HG03521 (cell line): Measurements from ENCODE around the gene CPNE6.
"Not testable (repeated sequence)": the region's sequence is repeated elsewhere in the genome, so short reads cannot be mapped to it uniquely, and the experiment has no call there.

Source experiments
- ATAC-seq: cut with Tn5 transposase; IDR thresholded peaks from one replicate; pipeline ENCODE4 v1.9.1; 2021; ENCODE audit warnings: mild to moderate bottlenecking, moderate library complexity; ENCODE audit not compliant: unreplicated experiment

Gene CPNE6

DNA sequence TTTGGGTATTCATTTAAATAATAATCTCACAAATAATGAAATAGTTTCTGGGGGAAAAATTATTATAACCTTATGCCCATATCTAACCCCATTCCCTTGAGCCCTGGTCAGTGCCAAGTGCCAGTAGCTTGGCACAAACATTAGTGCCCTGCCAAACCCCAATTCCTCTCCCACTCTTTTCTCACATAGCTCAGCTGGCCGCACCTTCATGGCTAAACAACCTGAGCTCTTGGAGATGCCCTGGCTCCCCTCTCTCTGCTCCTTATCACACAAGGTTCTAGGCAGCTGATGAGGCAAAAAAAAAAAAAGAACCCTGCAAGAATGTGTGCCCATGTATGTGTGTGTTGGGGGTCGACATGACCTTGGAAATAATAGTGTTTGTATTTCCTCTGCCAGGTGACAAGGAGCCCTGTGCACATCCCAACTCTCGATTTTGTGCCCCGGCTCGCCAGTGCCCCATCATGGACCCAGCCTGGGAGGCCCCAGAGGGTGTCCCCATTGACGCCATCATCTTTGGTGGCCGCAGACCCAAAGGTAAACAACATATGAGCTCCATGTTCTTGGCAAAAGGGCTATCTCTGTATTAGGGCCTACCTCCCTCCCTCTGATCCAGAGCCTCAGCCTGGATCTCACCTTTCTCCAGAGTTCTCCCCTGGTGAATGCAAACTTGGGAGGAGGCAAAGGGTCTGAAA lies 31.1 kb downstream of the CPNE6 start:
- no peak for ATAC-seq

DNA sequence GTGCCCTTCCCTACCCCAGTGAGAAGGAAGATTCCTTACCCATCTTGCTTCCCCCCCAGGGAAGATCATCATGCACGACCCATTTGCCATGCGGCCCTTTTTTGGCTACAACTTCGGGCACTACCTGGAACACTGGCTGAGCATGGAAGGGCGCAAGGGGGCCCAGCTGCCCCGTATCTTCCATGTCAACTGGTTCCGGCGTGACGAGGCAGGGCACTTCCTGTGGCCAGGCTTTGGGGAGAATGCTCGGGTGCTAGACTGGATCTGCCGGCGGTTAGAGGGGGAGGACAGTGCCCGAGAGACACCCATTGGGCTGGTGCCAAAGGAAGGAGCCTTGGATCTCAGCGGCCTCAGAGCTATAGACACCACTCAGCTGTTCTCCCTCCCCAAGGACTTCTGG lies 32.1 kb downstream of the CPNE6 start:
- ATAC-seq = no peak

DNA sequence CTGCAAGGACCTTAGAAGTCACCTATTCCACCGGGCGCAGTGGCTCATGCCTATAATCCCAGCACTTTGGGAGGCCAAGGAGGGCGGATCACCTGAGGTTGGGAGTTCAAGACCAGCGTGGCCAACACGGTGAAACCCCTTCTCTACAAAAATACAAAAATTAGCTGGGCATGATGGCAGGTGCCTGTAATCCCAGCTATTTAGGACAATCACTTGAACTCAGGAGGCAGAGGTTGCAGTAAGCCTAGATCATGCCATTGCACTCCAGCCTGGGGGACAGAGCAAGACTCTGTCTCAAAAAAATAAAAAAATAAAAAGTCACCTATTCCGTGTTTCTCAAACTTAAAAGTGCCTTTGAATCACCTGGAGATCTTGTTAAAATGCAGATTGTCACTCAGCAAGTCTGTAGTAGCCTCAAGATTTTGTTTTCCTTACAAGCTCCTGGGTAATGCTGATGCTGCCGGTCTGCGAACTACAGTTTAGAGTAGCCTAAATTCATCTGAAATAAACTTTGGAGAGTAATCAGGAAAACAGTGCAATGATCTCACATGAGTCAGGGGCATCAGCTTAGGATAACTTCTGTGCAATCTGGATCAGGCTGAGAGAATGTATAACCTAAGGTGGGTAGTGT lies 34.4 kb downstream of the CPNE6 start:
- ATAC-seq = not testable (repeated sequence)

DNA sequence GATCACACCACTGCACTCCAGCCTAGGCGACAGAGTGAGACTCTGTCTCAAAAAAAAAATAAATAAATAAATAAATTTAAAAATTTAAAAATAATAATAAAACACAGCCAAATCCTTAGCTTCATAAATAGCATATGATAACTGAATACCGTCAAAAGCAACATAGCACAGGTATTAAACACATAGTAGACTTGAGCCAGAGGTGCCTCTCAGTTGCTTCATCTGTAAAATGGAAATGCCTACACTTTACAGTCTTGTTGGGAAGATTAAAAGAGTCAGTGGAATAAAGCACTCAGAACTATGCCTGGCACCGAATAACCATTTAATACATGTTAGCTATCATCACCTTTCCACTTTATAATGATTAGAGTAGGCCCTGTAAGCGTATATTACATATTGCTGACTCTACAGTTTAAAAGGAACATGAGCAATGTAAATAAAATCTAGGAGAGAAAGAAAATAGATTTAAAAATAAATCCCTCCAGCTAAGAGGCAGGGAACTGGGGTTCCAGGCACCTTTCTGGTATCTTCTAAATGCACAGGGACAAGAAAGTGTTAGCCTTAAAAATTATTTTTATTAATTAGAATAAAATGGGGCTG lies 35.4 kb downstream of the CPNE6 start:
- ATAC-seq = no peak

DNA sequence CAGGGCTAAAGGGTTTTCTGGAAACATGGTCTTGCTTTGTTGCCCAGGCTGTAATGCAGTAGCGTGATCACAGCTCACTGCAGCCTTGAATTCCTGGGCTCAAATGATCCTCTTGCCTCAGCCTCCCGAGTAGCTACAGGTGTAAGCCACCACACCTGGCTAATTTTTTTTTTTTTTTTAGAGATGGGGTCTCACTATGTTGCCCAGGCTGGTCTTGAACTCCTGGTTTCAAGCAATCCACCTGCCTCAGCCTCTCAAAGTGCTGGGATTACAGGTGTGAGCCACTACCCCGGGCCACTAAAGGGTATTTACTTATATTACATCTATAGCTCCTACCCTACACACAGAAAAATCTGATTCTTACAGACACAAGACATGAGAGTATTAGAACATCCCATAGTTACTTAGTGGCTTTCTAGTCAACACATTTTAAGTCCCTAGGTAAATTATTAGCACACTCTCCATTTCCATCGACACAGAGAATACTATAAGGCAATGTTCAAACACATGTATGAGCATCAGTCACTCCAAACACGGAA lies 37.0 kb downstream of the CPNE6 start:
- ATAC-seq = no peak

DNA sequence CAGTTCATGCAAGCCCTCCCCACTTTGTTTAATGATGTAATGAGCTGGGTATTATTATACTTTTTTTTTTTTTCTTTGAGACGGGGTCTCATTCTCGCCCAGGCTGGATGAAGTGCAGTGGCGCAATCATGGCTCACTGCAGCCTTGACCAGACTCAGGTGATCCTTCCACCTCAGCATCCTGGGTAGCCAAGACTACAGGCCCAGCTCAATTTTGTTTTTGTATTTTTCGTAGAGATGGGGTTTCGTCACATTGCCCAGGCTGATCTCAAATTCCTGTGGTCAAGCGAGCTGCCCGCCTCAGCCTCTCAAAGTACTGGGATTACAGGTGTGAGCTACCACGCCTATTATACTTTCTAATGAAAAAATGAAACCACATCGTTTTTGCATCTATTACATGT lies 38.7 kb downstream of the CPNE6 start:
- no peak for ATAC-seq

DNA sequence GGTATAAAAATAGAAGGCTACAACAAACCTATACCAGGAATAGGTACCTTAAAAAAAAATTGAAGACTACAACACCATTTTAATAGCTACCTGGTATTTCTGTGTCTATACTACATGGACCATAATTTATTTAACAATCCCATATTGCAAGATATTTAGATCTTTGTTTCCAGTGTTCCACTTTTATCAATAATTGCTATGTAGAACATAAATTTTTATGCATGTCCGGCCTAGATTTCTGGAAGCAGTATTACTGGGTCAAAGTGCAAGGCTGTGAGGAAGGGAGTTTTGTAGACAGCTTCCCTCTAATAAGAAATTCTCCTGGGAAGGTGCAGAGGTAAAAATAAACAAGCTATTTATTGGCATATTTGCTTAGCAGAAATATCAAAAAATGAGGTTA lies 39.2 kb downstream of the CPNE6 start:
- ATAC-seq = no peak

DNA sequence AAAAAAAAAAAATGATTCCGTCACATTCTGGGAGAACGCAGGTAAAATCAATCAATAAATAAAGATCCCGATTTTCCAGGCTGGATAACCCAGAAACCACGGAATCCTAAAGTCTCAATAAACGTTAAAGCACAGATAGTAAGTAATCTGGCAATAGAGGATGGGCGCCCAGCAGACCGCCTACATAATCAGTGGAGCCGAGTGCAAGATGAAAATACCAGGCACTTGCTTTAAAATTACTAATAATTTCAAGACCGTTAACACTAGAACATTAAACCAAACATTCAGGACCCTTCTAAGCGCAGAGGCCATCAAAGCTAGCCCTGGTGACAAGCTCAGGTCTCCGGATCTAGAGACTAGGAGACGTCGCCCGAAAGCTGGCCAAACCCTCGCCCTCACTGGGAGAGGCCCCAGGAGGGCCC lies 42.0 kb downstream of the CPNE6 start:
- no peak for ATAC-seq

DNA sequence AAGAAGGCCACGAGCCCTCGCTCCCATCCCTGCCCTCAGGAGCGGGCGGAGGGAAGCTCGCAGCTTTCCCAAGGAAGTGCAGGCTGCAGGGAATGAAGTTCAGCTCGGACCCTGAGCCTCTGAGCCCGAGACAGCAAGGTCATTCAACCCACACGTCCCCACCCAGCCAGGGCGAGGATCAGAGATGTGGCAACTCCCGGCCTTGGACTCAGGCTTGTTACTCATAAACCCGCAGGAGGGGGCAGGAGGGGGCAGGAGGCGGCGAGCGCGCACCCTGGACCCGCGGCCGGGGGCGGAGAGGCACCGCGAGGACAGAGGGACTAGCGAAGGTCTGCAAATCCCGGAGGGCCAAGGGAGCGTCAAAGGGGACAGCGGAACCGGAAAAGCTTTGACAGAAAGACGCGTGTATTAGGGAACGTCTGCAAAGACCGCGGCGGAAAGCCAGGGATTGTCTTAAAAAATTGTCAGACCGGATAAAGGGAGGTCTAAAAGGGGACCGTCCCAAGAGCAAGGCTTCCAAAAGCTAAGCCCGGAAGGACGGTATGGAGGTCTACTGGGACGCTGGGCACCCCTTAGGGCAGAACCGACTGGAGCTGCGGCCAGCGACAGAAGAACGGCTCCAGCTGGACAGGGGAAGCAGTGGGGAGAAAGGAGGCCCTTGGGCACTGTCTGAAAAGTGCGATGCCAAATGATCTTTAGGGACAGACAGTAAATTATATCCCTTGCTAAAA lies 42.6 kb downstream of the CPNE6 start:
- peak; percentile 16 for ATAC-seq

DNA sequence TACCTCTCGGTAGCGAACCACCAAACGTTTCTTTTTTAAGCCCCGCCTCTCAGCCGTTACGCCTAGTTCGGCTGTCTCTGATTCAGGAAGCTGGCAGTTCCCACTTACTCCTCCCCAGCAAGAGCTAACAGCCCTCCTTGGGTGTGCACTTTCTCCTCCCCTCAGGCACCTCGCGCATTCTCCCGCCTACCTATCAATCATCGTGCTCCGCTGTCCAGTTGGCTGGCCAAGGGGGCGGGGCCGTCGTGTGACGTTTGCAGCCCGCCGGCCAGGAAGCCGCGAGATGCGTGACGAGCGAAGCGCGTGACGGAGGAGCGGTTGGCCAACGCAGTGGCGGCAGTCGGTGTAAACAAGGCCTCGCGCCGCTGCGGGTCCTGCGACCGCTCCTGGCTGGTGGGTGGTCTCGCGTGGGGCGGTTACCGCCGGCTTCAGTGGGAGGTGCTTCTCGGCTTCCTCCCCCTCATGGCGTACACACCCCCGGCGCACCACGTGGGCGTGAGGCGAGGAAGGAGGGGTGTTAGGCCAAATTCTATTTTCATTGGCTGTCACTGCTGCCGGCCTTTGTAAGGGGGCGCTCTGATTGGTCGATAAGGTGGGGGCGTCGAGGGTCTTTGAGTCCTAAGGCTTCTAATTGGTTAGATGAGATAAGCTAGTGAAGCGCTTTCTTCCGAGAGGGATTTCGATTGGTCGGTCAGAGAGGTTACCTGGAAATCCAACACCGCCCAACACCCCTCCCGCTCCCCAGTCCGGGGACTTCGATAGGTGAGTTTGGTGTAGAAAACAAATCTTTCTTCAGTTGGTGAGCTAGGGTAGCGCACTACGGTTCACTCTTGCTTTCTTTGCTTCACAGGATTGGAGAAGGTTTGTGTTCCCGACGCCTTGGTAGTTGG lies 43.4 kb downstream of the CPNE6 start, which contains the start of the genes DCAF11 and NRL:
DCAF11 (plus strand) TSS at position 246 of the 890 bp plus-strand sequence. CDS start 818 bp downstream, outside the sequence.
NRL (minus strand) TSS at position 418 of the 890 bp plus-strand sequence. CDS start 32,101 bp downstream, outside the sequence.
- peak; percentile 78 for ATAC-seq

DNA sequence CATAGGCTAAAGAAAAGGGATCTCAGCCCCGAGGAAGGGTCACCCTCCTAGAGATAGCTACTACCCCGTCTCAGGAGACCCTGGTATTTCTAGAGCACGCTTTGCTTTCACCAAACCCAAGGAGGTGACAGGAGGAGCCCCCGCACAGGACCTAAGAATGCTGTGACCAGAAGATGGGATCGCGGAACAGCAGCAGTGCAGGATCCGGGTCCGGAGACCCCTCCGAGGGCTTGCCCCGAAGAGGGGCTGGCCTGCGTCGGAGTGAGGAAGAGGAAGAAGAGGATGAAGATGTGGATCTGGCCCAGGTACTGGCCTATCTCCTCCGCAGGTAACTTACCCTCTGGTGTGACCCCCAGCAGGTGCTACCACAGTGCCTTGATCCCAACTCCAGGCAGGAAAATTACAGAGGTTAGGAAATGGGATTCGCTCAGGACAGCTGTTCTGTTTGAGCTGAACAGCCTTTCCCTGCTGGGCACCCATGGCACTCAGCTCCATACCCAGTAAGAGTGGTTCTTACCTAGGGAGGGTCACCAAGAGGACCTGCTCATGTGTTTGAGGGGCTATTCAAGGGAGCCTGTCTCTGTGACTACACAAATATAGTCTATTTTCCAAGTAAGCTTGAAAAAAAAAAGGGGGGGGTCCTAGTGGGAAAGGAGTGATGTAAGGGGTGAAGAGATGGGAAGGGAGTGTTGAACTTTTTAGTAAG lies 44.2 kb downstream of the CPNE6 start:
- ATAC-seq = no peak

DNA sequence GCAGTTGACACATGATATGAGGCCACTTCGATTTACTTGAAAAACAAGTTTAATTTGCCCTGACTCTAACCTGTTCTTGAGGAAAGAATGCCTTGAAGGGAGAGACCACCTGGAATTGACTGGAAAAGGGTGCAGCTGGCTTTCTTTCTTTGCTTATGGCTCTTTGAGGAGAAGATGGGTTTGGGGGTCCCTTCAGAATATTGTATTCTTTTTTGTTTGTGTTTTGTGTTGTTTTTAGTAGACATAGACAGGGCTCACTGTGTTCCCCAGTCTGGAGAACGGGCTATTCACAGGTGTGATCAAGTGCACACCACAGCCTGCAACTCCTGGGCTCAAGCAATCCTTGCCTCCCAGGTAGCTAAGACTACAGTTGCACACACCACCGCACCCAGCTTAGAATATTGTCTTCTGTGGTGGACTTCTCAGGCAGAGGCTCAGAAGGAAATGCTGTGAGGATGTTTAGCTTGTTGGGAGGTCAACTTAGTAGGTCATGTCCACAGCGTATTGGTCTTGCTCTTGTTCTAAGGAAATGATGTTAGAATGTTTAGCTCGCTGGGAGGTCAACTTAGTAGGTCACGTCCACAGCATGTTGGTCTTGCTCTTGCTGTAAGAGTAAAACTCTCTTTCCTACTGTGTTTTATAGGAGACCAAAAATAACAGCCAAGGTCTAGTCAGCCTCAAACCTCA lies 44.9 kb downstream of the CPNE6 start:
- ATAC-seq = no peak

DNA sequence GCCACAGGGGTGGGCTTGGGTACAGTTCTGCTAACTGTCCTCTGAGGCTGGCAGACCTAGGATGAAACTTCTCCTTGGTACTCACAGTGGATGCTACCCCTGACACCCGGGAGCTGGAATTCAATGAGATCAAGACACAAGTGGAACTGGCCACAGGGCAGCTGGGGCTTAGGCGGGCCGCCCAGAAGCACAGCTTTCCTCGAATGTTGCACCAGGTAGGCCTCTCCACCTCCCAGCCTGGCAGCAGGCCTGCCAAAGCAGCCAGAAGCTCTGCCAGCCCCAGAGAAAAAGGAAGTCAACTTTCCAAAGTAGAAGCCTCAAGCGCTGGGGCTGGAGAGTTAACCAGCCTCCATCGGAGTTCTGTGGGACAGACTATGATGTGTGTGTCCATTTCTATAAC lies 45.8 kb downstream of the CPNE6 start:
- ATAC-seq = no peak

DNA sequence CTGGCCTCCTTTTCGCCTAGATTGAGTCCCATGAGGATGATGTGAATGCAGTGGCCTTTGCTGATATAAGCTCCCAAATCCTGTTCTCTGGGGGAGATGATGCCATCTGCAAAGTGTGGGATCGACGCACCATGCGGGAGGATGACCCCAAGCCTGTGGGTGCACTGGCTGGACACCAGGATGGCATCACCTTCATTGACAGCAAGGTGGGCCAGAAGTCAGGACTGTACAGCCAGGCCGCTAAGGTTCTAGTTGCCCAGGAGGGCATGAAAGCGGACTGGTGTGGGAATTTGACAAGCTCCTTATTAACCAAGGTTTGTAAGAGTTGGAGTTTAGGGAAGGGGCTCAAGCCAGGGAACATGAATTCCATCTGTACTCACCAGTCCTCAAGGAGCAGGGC lies 48.3 kb downstream of the CPNE6 start:
- no peak for ATAC-seq

DNA sequence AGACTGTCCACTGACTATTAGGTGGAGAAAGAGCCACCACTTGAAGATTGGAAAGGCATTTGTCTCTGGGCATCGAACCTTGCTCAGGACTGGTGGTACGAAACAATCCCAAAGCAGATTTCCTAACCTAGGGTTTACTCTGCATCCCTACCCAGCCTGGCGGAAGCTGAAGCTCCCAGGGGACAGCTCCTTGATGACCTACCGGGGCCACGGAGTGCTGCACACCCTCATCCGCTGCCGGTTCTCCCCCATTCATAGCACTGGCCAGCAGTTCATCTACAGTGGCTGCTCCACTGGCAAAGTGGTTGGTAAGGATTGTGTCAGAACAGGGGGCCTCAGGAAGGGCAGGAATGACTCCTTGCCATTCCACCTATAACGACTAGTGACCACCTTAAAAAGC lies 49.8 kb downstream of the CPNE6 start:
- no peak for ATAC-seq

DNA sequence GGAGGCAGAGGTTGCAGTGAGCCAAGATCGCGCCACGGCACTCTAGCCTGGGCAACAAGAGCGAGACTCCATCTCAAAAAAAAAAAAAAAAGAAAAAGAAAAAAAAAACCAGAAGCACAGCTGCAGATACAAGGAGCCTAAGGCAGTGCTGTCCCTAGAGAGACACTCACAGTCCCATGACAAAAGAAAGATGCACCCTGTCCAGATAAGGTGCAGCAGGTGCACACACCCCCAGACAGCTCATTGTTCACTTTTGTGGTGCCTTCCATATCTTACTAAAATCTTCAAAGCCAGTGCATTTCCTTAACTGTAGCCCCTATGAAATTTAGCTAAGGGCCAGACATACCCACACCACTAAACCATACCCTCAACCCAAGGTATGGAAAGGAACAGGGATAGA lies 51.1 kb downstream of the CPNE6 start:
- ATAC-seq = no peak

DNA sequence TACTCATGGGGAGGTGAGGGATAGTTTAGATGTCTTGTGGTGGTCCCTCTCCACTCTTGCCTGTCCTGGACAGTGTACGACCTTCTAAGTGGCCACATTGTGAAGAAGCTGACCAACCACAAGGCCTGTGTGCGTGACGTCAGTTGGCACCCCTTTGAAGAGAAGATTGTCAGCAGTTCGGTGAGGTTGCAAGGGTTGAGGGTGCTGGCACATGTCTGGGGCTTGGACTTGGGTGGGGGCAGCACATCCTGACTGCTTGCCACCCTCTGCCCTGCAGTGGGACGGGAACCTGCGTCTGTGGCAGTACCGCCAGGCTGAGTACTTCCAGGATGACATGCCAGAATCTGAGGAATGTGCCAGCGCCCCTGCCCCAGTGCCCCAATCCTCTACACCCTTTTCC lies 51.5 kb downstream of the CPNE6 start:
- no peak for ATAC-seq

DNA sequence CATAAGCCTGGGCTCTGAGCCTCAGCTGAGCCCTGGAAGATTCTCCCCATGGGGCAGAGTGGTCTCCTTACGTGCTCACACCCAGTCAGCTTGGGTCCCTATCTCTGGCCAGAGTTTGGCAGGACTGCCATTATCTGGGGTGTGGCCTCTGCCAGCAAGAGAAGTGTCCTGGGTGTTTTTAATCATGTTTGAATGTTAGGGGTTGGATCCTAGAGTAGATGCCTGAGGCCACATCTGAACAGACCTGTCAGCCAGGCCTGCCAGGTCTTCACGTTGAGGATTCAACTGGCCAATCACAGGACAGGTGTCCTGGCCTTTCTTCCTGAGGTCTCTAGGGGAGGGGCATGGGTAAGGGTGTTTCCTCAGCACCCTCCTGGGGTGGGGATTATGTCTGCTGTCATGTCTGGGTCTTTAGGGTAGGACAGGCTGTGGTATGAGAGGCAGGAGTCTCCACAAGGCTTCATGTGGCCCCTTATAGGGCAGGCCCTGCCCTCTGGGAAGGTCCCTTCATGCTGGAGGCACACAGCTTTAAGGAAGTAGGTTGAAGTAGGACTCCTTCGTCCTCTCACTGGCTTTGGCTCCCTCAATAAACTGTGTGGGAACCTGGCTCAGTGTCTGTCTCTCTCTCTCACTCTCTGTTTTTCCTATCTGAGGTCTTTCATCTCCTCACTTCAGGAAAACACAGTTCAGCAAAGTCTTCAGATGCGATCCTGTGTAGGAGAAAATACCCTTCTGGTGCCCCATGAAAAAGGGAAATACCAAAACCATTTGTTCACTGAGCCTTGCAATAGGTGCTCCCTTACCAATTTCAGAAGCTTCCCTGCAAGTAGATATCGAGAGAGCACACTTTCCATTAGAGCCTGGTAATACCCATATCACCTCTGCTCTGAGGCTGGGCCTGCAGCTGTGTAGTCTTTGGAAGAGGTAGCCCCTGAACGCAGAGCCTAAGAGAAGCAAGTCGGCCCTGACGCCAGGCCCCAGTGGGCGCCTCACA lies 52.4 kb downstream of the CPNE6 start:
- no peak for ATAC-seq
